Heart right ventricle (tissue), 16 donors: ENCODE results near the gene PCCA. TPM values are rescaled to one million over a fixed set of nuclear protein-coding genes. Genes with fewer than 3 reads are reported as not detected.

Experiments used
- ATAC-seq, 8 donors: fragments of 200-7000 bp; cut with Tn5 transposase; one replicate each; pipeline ENCODE4 v1.9.1; 2020; ENCODE audit warnings: mild to moderate bottlenecking in 8 of 8, moderate library complexity in 8 of 8, moderate number of reproducible peaks in 1 of 8
- DNase-seq, 2 donors: peaks; one replicate each; pipeline ENCODE4 v3.0.0-alpha.2; 2020
- H3K27ac ChIP-seq, 10 donors: fragments of 200-600 bp; sonication (generic) in 2 of 10; one replicate each; pipeline versions ENCODE4 v1.5.0 to v1.8.0; 2020 to 2022; ENCODE audit warnings: mild to moderate bottlenecking in 3 of 10
- H3K27me3 ChIP-seq, 7 donors: fragments of 200-600 bp; one replicate each; pipeline ENCODE4 v1.8.0; 2021 to 2022; ENCODE audit warnings: mild to moderate bottlenecking in 2 of 7
- H3K36me3 ChIP-seq, 9 donors: fragments of 200-600 bp; sonication (generic) in 1 of 9; one replicate each; pipeline versions ENCODE4 v1.5.0 to v1.8.0; 2020 to 2022; ENCODE audit warnings: mild to moderate bottlenecking in 2 of 9
- H3K4me1 ChIP-seq, 9 donors: fragments of 200-600 bp; sonication (generic) in 1 of 9; one replicate each; pipeline versions ENCODE4 v1.5.0 to v1.8.0; 2020 to 2022; ENCODE audit warnings: mild to moderate bottlenecking in 4 of 9
- H3K4me3 ChIP-seq, 10 donors: fragments of 200-600 bp; sonication (generic) in 2 of 10; one replicate each; pipeline versions ENCODE4 v1.5.0 to v1.8.0; 2020 to 2022; ENCODE audit warnings: mild to moderate bottlenecking in 7 of 10, moderate library complexity in 2 of 10
- H3K9me3 ChIP-seq, 11 donors: fragments of 200-600 bp in 10 of 11; sonication (generic) in 2 of 11; one replicate each; pipeline versions ENCODE4 v1.5.0 to v1.8.0; 2013 to 2022; ENCODE audit warnings: mild to moderate bottlenecking in 2 of 11, control low read depth in 1 of 11, moderate library complexity in 1 of 11
- CTCF ChIP-seq, 9 donors: fragments of 200-600 bp; sonication (generic) in 2 of 9; IDR thresholded peaks; one replicate each; pipeline versions ENCODE4 v1.5.0 to v1.8.0; 2021 to 2022; ENCODE audit warnings: antibody characterized with exemption in 9 of 9, mild to moderate bottlenecking in 5 of 9, moderate library complexity in 1 of 9
- WGBS, 2 donors: extraction: QIAGEN DNeasy Blood & Tissue Kit; methylation state at CpG; one replicate each; pipeline ENCODE4 v1.1.7; 2013; ENCODE audit warnings: inconsistent platforms in 1 of 2; 5-methylcytosine and 5-hydroxymethylcytosine counted together
- intact Hi-C, 10 donors: fragments of 100-400 bp; cut with DNase I; formaldehyde crosslinking; loops; one replicate each; pipeline versions ENCODE4 v1.11.1 to v1.14.2; 2022
- polyA plus RNA-seq, 2 donors: library from polyadenylated mRNA; stranded (reverse); fragments of 200-250 nt; gene quantifications; one replicate each; pipeline ENCODE4 v1.2.3, GENCODE V29; 2013
- total RNA-seq, 10 donors: library from RNA; stranded (reverse); fragmentation: NEBNext Ultra II Directional in 3 of 10; extraction: Animal tissue kit (Norgen Biotek cat#: 25700) in 3 of 10; gene quantifications; one replicate each; pipeline versions ENCODE4 v1.2.1 to v1.2.4, GENCODE V29; 2021 to 2023
- donor health status: Arrhythmogenic right ventricular cardiomyopathy.
- donor health status: ischemic (EF 13 %, LVEDD 7.1; RV severe dilation, severe dysfunction).
- donor health status: healthy with polysubstance abuse.
- donor health status: DM: no; HTN: yes; CAD: no.
- donor health status: DM: no; HTN: no; CAD: no.
- donor health status: ischemic (EF 25% LVEDD 6.9; RV normal size, moderate dysfunction).
- donor health status: ischemic (EF 25% LVEDD 5.7; RV mildly dilated, moderate dysfunction).
- donor health status: healthy.
- donor health status: DM: yes; HTN: yes; CAD: no.
- donor health status: Ischemic cardiomyopathy.
- donor health status: ischemic (EF 35%, LVEDD 5.7; RV mildly dilated, moderate dysfunction).
- donor health status: nonischemic (EF 11% LVEDD 7.7; RV severe dilation, severe dysfunction).
- donor health status: DM: yes; HTN: yes; CAD: no.
- donor health status: PGD.
- donor health status: ischemic (EF 29% LVEDD 5.4; RV normal size, mild dysfunction).
- donor health status: nonischemic (EF 23%, LVEDD 6.1; RV moderate dilation, normal function).

The PCCA gene
- total and polyA plus RNA-seq, 12 donors = 21.2 to 71.9 (median 60.7) TPM

- DNase-seq (peak in 1 of 2 donors; percentile 6), ATAC-seq (peak in 1 of 8 donors; percentile 29)
- no peak for TF ChIP-seq CTCF (IDR thresholded peaks at IDR 0.05)
- WGBS, 2 donors = 46 to 56% methylated on average over 5 of the region's 5 CpGs
- intact Hi-C loops = no loop called here
- H3K9me3 ChIP-seq = no peaks in the 10 kb centered on the region
- H3K4me3 ChIP-seq = no peak overlapping the region
- no peak overlapping the region for H3K27ac ChIP-seq
- no peaks in the 10 kb centered on the region for H3K27me3 ChIP-seq
- peaks cover 0 to 14% (median 0%) of the 10 kb centered on the region in 9 donors for H3K36me3 ChIP-seq
- peaks cover 0 to 11% (median 0%) of the 10 kb centered on the region in 9 donors for H3K4me1 ChIP-seq
These were observed 212.5 kb downstream of the PCCA start for GRCh38 chr13:100301418-100301817.

- 95 to 98% methylated on average over 2 of the region's 2 CpGs for WGBS, 2 donors
- DNase-seq (no peak), ATAC-seq (no peak)
- no peak overlapping the region for H3K4me3 ChIP-seq
- peaks cover 0 to 14% (median 0%) of the 10 kb centered on the region in 9 donors for H3K36me3 ChIP-seq
- no peak overlapping the region for H3K27ac ChIP-seq
- H3K27me3 ChIP-seq = no peaks in the 10 kb centered on the region
- TF ChIP-seq CTCF (IDR thresholded peaks at IDR 0.05) = no peak
- H3K9me3 ChIP-seq = no peaks in the 10 kb centered on the region
- intact Hi-C loops = no loop called here
- peaks cover 0 to 6% (median 0%) of the 10 kb centered on the region in 9 donors for H3K4me1 ChIP-seq
These were observed 213.5 kb downstream of the PCCA start for GRCh38 chr13:100302391-100302790.

GRCh38 chr13:100304229-100304628, 215.3 kb downstream of the PCCA start:
- no peaks in the 10 kb centered on the region for H3K27me3 ChIP-seq
- DNase-seq (no peak), ATAC-seq (no peak)
- no peak overlapping the region for H3K27ac ChIP-seq
- intact Hi-C loops = no loop called here
- no peak overlapping the region for H3K4me3 ChIP-seq
- no peaks in the 10 kb centered on the region for H3K9me3 ChIP-seq
- no peak for TF ChIP-seq CTCF (IDR thresholded peaks at IDR 0.05)
- WGBS, 2 donors = 94 to 95% methylated on average over 2 of the region's 2 CpGs
- H3K4me1 ChIP-seq = no peaks in the 10 kb centered on the region
- peaks cover 0 to 17% (median 0%) of the 10 kb centered on the region in 9 donors for H3K36me3 ChIP-seq

- no peak for TF ChIP-seq CTCF (IDR thresholded peaks at IDR 0.05)
- no peak overlapping the region for H3K4me3 ChIP-seq
- H3K27ac ChIP-seq = no peak overlapping the region
- H3K27me3 ChIP-seq = no peaks in the 10 kb centered on the region
- no peak for ATAC-seq
- intact Hi-C loops = no loop called here
- H3K9me3 ChIP-seq = no peaks in the 10 kb centered on the region
- no peak for DNase-seq
- H3K4me1 ChIP-seq = no peaks in the 10 kb centered on the region
- 90 to 91% methylated on average over 2 of the region's 2 CpGs for WGBS, 2 donors
- peaks cover 0 to 29% (median 0%) of the 10 kb centered on the region in 9 donors for H3K36me3 ChIP-seq
These were observed 216.5 kb downstream of the PCCA start for GRCh38 chr13:100305398-100305797.
